Muscle of leg (tissue), 11 donors: ENCODE data around the gene UBE2U. TPM values are rescaled to one million over a fixed set of nuclear protein-coding genes. Genes with fewer than 3 reads are reported as not detected.

Experiments used
- DNase-seq: peaks from one replicate; pipeline ENCODE4 v3.0.0; 2013
- H3K27ac ChIP-seq: one replicate; pipeline ENCODE4 v1.5.1; 2013; ENCODE audit warnings: mild to moderate bottlenecking, low read length, control low read depth
- H3K27me3 ChIP-seq: one replicate; pipeline ENCODE4 v1.6.1; 2013; ENCODE audit warnings: low read length; ENCODE audit not compliant: control insufficient read depth, insufficient read depth
- H3K36me3 ChIP-seq: one replicate; pipeline ENCODE4 v1.6.1; 2013; ENCODE audit warnings: low read length; ENCODE audit not compliant: control insufficient read depth, insufficient read depth
- H3K4me1 ChIP-seq: one replicate; pipeline ENCODE4 v1.6.1; 2013; ENCODE audit warnings: low read length; ENCODE audit not compliant: control insufficient read depth, insufficient read depth
- H3K4me3 ChIP-seq: one replicate; pipeline ENCODE4 v1.5.1; 2013; ENCODE audit warnings: low read length, control low read depth
- H3K9me3 ChIP-seq: replicated peaks from 2 replicates; pipeline ENCODE4 v1.6.1; 2013; ENCODE audit warnings: low read depth, low read length; ENCODE audit not compliant: control insufficient read depth
- WGBS: methylation state at CpG from one replicate; pipeline ENCODE4 v1.1.5; 2013; ENCODE audit warnings: missing lambda C conversion rate; ENCODE audit not compliant: insufficient coverage; 5-methylcytosine and 5-hydroxymethylcytosine counted together
- polyA plus RNA-seq, 8 donors: library from polyadenylated mRNA; unstranded; fragments of 120-200 nt; gene quantifications; one replicate each; pipeline versions ENCODE4 v1.2.1 to v1.2.3, GENCODE V29; 2013; ENCODE audit warnings: inconsistent platforms in 1 of 8, low replicate concordance in 1 of 8; ENCODE audit not compliant: insufficient read length in 8 of 8, insufficient read depth in 1 of 8
- total RNA-seq: library from RNA; stranded (reverse); fragments of 120-200 nt; gene quantifications from one replicate; pipeline ENCODE4 v1.2.4, GENCODE V29; 2013

UBE2U gene
- total and polyA plus RNA-seq, 9 donors: 0.11 TPM; not detected in 8

GRCh38 chr1:64186898-64187280, 16.5 kb upstream of the UBE2U start:
- WGBS: 79% methylated on average over 5 of the region's 7 CpGs
- Histone ChIP-seq H3K27ac (no peak overlapping the region), H3K4me3 (no peak overlapping the region), H3K36me3 (no peaks in the 10 kb centered on the region), H3K4me1 (peaks cover 6% of the 10 kb centered on the region), H3K9me3 (no peaks in the 10 kb centered on the region), H3K27me3 (no peaks in the 10 kb centered on the region)
- DNase-seq: no peak

GRCh38 chr1:64187646-64188045, 15.8 kb upstream of the UBE2U start:
- H3K9me3 ChIP-seq: no peaks in the 10 kb centered on the region
- WGBS: 90% methylated on average over 3 of the region's 4 CpGs

GRCh38 chr1:64192290-64192689, 11.1 kb upstream of the UBE2U start:
- H3K9me3 ChIP-seq: no peaks in the 10 kb centered on the region
- H3K4me3 ChIP-seq: no peak overlapping the region
- H3K36me3 ChIP-seq: no peaks in the 10 kb centered on the region
- H3K4me1 ChIP-seq: peaks cover 4% of the 10 kb centered on the region
- DNase-seq: no peak
- 95% methylated on average over 2 of the region's 8 CpGs for WGBS
- H3K27ac ChIP-seq: no peak overlapping the region
- no peaks in the 10 kb centered on the region for H3K27me3 ChIP-seq

More at GRCh38 chr1:64187646-64188045, 15.8 kb upstream of the UBE2U start:
- H3K27ac ChIP-seq: no peak overlapping the region
- no peak overlapping the region for H3K4me3 ChIP-seq
- no peak for DNase-seq
- H3K4me1 ChIP-seq: peaks cover 6% of the 10 kb centered on the region
- H3K27me3 ChIP-seq: no peaks in the 10 kb centered on the region
- no peaks in the 10 kb centered on the region for H3K36me3 ChIP-seq

GRCh38 chr1:64194168-64195080, 9.0 kb upstream of the UBE2U start:
- Histone ChIP-seq H3K36me3 (no peaks in the 10 kb centered on the region), H3K4me1 (peaks cover 4% of the 10 kb centered on the region), H3K27ac (peak overlapping the region; percentile 69), H3K9me3 (no peaks in the 10 kb centered on the region), H3K27me3 (no peaks in the 10 kb centered on the region), H3K4me3 (no peak overlapping the region)
- no peak for DNase-seq
- WGBS: 50% methylated on average over 3 of the region's 8 CpGs

- H3K27ac ChIP-seq: peak overlapping the region; percentile 69
- 0% methylated on average over 1 of the region's 1 CpG for WGBS
These were observed 8.4 kb upstream of the UBE2U start for GRCh38 chr1:64195081-64195395.

GRCh38 chr1:64196074-64196870, 7.2 kb upstream of the UBE2U start:
- no peaks in the 10 kb centered on the region for H3K36me3 ChIP-seq
- H3K27me3 ChIP-seq: no peaks in the 10 kb centered on the region
- WGBS: 58% methylated on average over 4 of the region's 8 CpGs
- no peaks in the 10 kb centered on the region for H3K9me3 ChIP-seq
- no peak for DNase-seq
- no peak overlapping the region for H3K4me3 ChIP-seq
- peaks cover 4% of the 10 kb centered on the region for H3K4me1 ChIP-seq
- H3K27ac ChIP-seq: no peak overlapping the region

More at GRCh38 chr1:64195081-64195395, 8.4 kb upstream of the UBE2U start:
- no peaks in the 10 kb centered on the region for H3K27me3 ChIP-seq
- H3K9me3 ChIP-seq: no peaks in the 10 kb centered on the region
- H3K4me3 ChIP-seq: no peak overlapping the region
- peaks cover 4% of the 10 kb centered on the region for H3K4me1 ChIP-seq
- no peaks in the 10 kb centered on the region for H3K36me3 ChIP-seq
- peak; percentile 89 for DNase-seq

- no peaks in the 10 kb centered on the region for H3K27me3 ChIP-seq
- no peaks in the 10 kb centered on the region for H3K9me3 ChIP-seq
- DNase-seq: no peak
- H3K4me3 ChIP-seq: no peak overlapping the region
- H3K27ac ChIP-seq: no peak overlapping the region
- peaks cover 4% of the 10 kb centered on the region for H3K4me1 ChIP-seq
- no CpG with 5 or more reads among the region's 3 CpGs for WGBS
- no peaks in the 10 kb centered on the region for H3K36me3 ChIP-seq
These were observed 6.3 kb upstream of the UBE2U start for GRCh38 chr1:64197076-64197475.

GRCh38 chr1:64199154-64199553, 4.3 kb upstream of the UBE2U start:
- WGBS: 25% methylated on average over 1 of the region's 2 CpGs

GRCh38 chr1:64200064-64200463, 3.4 kb upstream of the UBE2U start:
- Histone ChIP-seq H3K36me3 (no peaks in the 10 kb centered on the region), H3K27me3 (no peaks in the 10 kb centered on the region), H3K4me3 (no peak overlapping the region), H3K4me1 (peaks cover 4% of the 10 kb centered on the region), H3K9me3 (no peaks in the 10 kb centered on the region), H3K27ac (no peak overlapping the region)
- DNase-seq: no peak
- no CpG with 5 or more reads among the region's 1 CpG for WGBS

More at GRCh38 chr1:64199154-64199553, 4.3 kb upstream of the UBE2U start:
- Histone ChIP-seq H3K27me3 (no peaks in the 10 kb centered on the region), H3K9me3 (no peaks in the 10 kb centered on the region), H3K4me1 (peaks cover 4% of the 10 kb centered on the region), H3K4me3 (no peak overlapping the region), H3K27ac (no peak overlapping the region), H3K36me3 (no peaks in the 10 kb centered on the region)
- DNase-seq: no peak

GRCh38 chr1:64209221-64209620, 5.8 kb downstream of the UBE2U start:
- Histone ChIP-seq H3K4me1 (no peaks in the 10 kb centered on the region), H3K36me3 (no peaks in the 10 kb centered on the region), H3K27ac (no peak overlapping the region), H3K9me3 (no peaks in the 10 kb centered on the region), H3K27me3 (no peaks in the 10 kb centered on the region), H3K4me3 (no peak overlapping the region)
- no CpG with 5 or more reads among the region's 2 CpGs for WGBS
- no peak for DNase-seq
